Stimulated activated CD4-positive, alpha-beta T cell treated with anti-CD3 and anti-CD28 coated beads, TNF-alpha, amount 100 ng/mL, for 1 hour (primary cell): ENCODE measurements around the gene NPW.
A peak's percentile ranks its signal among the peaks of the same experiment; 100 is the strongest.

Experiments
- DNase-seq, 3 donors: peaks; one replicate each; pipeline ENCODE4 v3.0.0-alpha.2; 2020; ENCODE audit warnings: low read depth in 3 of 3, low spot score in 1 of 3

NPW gene

DNA sequence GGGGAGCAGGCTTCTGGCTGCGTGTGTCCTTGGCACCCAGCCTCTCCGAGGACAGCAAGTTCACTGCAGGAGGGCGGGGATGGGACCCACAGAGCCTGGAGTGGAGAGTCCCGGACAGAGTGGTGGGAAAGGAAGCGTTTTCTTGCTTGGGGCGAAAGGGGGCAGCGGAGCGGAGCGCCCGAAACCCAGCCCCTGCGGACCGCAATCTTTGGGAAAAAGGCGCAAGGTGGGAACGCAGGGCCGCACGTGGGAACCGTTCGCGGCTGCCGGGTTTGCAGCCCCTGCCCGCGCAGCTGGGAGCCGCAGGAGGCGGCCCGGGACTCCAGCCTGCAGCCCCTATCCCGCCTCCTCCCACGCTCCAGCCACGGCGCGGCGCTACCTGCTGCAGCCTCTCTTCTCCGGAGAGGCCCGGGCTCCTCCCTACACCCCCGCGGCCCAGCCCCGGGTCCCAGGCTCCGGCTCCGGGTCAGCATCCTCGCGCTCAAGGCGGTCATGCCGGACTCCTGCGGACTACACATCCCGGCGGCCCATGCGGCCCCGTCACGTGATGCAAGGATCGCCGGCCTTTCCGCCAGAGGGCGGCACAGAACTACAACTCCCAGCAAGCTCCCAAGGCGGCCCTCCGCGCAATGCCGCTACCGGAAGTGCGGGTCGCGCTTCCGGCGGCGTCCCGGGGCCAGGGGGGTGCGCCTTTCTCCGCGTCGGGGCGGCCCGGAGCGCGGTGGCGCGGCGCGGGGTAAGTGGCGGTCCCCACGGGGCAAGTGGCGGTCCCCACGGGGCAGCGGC is 27.9 kb downstream of the NPW start, which contains the start of the genes NTHL1 and TSC2:
Gene NTHL1 (minus strand): TSS at position 505 of the 786 bp plus-strand sequence. CDS start 11 bp downstream, at position 494.
Gene TSC2 (plus strand): TSS at position 656 of the 786 bp plus-strand sequence. CDS start 631 bp downstream, outside the sequence.
- peak; percentile 78 to 85 (median 81) for DNase-seq

DNA sequence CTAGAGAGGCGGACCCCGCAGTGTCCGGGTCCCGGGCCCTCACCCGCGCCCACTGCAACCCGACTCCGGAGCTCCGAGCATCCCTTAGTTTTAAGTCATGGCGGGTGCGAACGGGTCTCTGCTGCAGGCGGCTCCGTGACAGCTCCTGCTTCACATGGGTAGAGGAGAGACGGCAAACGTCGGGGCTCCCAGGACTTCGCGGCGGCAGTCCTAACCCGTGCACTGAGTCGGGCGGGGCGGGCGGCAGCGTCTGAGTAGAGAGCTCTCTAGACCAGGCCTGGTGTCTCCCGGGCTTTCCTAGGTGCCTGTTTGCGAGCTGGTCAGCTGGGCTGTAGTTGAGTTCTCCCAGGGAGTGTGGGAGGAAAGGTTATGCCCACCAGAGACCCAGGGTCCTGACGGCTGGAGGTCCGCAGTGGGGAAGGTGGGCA is 28.5 kb downstream of the NPW start:
- no peak for DNase-seq

GRCh38 chr16:2053211-2053610 is 33.6 kb downstream of the NPW start:
- DNase-seq = no peak

DNA sequence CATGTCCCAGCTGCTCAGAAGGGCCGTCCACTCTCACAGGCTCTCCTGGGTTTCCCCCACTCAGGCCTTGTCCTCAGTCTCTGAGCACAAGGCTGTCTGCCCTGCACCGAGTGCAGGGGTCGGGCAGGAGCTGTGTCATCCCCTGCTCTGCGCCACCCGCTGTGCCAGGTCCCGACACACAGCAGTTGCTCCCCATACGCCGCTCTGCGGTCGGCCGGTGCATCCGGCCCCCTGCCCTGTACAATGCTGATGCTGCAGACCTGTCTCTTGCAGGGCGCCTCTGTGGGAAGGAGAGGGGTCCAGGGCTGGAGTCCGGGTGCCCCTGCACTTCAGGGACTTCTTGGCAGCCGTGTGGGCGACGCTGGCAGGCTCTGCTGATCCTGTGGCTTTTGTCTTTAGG is 34.3 kb downstream of the NPW start:
- DNase-seq = no peak

DNA sequence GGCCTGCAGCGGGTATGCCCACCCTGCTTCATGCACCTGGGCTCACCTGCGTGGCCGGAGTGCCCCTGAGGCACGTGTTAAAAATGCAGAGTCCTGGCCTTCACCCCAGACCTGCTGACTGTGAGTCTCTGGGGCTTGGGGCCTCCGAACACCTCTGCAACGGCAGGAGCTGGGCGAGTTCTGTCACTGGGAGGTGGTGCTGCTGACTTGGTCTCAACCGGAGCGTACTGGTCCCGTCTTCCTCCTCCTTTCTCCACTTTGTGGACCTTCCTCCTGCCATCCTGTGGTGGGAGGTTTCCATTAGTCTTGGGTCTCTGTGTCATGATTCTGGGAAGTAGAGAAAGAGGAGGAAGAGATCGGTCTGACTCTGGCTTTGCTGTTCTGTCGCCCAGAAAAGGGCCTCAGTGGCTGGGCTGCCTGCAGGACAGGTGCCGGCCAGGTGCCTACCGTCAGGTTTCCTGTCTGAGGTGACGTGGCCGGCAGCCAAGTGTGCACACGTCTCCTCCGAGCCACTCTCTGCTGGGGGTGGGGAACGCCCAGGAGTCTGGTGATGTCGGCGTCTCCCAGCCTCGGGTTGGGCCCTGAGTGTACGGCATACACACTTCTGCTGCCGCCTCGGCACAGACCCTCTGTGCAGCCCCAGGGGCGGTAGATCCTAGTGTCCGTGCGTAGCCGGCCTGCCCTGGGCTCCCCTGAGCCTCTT is 35.1 kb downstream of the NPW start:
- no peak for DNase-seq

- no peak for DNase-seq
Observed at GRCh38 chr16:2056077-2056476, 36.5 kb downstream of the NPW start.

- no peak for DNase-seq
Observed at GRCh38 chr16:2056681-2057407, 37.3 kb downstream of the NPW start.

DNA sequence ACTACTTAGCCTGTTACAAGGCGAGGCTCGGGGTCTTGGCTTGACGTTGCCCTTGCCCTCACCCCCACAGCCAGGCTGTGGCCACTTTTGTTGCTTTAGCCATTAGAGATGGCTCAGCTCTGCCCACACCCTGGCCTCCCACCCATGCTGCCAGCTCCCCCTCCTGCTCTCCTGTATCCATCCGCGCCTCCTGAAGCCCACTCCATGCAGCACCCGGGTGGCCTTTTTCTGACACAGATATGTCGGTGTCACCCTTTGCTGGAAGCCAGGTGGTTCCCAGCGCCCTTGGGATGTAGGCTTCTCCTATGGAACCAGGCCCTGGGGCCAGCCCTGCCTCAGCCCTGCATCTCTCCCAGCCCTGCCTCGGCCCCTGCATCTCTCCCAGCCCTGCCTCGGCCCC is 37.9 kb downstream of the NPW start:
- no peak for DNase-seq

GRCh38 chr16:2058420-2058819 is 38.8 kb downstream of the NPW start:
- DNase-seq = no peak

DNA sequence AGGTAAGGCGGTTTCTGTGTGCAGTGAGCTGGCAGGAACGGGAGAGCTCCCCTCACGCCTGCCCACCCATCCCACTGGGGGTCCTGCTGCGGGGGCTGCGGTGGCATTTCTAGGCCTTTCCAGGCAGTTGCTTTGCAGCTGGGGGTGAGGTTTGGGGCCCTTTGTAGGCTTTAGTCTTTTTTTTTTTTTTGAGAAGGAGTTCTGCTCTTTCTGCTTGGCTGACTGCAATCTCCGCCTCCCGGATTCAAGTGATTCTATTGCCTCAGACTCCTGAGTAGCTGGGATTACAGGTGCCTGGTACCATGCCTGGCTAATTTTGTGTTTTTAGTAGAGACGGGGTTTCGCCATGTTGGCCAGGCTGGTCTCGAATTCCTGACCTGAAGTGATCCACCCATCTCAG is 39.3 kb downstream of the NPW start:
- no peak for DNase-seq

GRCh38 chr16:2060346-2060745 is 40.8 kb downstream of the NPW start:
- DNase-seq = no peak

DNA sequence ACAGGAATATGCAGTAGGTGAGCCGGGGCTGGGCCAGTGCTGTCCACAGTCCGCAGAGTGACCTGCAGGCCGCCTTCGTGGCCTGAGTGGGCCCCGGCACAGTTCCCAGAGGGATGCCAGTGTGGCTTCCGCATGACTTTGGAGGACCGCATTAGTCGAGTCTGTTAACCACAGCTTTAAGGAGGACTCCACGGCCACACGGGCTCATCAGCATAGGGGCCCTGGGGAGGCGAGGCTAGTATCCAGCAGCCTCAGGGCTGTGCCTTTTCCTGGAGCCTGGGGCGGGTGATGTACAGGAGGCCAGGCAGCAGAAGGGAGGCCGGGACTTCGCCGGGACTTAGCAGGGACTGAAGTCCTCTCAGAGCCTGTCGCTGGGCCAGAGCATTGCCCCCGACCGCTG is 41.4 kb downstream of the NPW start:
- no peak for DNase-seq

GRCh38 chr16:2061526-2061925 is 41.9 kb downstream of the NPW start:
- no peak for DNase-seq

DNA sequence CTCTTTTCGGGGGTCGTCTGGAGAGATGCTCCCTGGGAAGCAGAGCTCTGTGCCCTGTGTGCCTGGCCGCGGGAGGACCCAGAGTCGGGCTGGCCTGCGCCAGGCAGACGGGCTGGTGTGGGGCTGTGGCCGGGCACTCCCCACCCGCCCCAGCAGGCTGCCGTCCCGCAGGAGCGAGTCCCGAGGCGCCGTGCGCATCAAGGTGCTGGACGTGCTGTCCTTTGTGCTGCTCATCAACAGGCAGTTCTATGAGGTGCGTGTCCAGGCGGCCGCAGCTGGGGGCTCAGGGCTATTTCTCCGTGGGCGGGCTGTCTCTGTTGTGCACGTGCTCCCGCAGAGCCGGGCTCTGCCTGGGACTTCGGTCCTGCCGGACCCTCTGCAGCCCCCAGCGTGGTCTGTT is 43.2 kb downstream of the NPW start:
- DNase-seq = no peak

DNA sequence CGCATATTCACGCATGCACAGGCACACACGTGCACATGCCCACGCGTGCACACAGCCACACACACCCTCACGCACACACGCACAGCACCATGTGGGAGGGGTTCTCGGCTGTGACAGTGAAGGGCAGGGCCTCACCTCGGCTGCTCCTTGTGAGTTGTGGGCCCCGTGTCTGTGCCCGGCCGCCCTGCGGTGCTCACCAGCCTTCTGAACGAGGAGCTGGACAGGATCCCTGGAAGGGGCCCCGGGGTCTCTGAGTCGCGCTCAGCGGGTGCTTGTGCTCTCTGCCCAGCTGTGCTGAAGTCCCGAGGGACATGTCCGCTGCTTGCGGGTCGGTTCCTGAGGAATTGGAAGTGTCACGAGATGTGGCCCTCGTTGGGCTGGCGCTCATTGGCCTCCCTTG is 44.3 kb downstream of the NPW start:
- DNase-seq = no peak

DNA sequence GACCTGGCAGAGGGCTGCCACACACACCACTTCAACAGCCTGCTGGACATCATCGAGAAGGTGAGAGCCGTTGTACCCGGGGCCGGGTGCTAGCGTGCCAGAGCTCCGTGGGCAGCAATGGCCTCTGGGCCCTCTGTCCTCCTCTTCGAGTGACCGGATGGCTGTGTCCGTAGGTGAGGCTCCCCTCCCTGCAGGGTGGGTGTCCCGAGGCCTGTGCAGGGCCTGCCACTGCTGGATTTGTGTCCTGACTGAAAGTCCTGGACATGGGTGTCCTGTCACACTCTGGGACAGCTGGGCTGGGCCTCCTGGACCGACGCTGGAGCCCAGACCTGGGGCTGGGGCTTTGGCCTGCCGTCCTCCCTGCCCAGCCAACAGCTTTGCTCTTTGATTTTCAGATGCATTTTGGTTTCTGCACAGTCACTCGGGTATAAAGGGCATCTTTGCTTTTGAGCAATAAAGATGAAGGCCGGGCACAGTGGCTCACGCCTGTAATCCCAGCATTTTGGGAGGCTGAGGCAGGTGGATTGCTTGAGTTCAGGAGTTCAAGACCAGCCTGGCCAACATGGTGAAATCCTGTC is 44.9 kb downstream of the NPW start:
- DNase-seq = no peak

DNA sequence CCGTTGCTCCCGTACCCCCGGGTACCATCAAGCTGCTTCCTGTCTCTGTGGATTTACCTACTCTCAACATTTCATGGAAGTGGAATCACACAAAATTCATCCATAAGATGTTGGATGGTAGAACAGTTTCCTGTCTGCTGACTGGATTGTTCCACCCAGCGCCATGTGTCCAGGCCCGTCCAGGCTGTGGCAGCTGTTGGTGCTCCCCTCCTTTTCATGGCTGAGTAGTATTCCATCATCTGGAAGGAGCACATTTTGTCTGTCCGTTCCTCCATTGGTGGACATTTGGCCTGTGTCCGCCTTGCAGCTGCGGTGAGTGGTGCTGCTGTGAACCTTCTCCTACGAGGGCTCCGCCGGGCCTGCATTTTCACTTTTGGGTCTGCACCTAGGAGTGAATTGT is 46.6 kb downstream of the NPW start:
- DNase-seq = no peak
